T-cell (primary cell): Measurements from ENCODE around the gene KAT5. TPM values are rescaled to one million over a fixed set of nuclear protein-coding genes. Genes with fewer than 3 reads are reported as not detected.
"Not testable (repeated sequence)": the region's sequence is repeated elsewhere in the genome, so short reads cannot be mapped to it uniquely, and the experiment has no call there.

ENCODE experiments used
- ATAC-seq, 4 experiments: fragments of 200-7000 bp in 3 of 4; fragments of 150-1000 bp in 1 of 4; cut with Tn5 transposase; replicated peaks in 1 of 4; 1 replicate in 3 of 4; 2 replicates in 1 of 4; pipeline ENCODE4 v1.10.0; 2021; ENCODE audit warnings: moderate library complexity in 3 of 4, mild to moderate bottlenecking in 2 of 4, moderate number of reproducible peaks in 1 of 4
- CTCF ChIA-PET, 2 donors: fragments of 300-600 bp; sonication (Branson Sonifier 250); formaldehyde crosslinking; loops; one replicate each; lab custom pipeline; 2022; ENCODE audit warnings: antibody characterized with exemption in 2 of 2; lab: Charles Lee
- POLR2A ChIA-PET, 2 donors: fragments of 300-600 bp; sonication (Branson Sonifier 250); formaldehyde crosslinking; loops; one replicate each; lab custom pipeline; 2022; ENCODE audit warnings: antibody characterized with exemption in 2 of 2; lab: Charles Lee
- DNase-seq, 35 experiments: peaks; one replicate each; pipeline versions ENCODE4 v3.0.0 to v3.0.0-alpha.2; 2013 to 2023
- H3K27ac ChIP-seq: one replicate; pipeline ENCODE4 v1.5.1; 2013; ENCODE audit warnings: low read length
- H3K27me3 ChIP-seq, 2 experiments: replicated peaks in 1 of 2; 1 replicate in 1 of 2; 2 replicates in 1 of 2; pipeline versions ENCODE4 v1.6.1 to v1.7.0; 2013; ENCODE audit warnings: low read length in 1 of 2, mixed read lengths in 1 of 2; ENCODE audit not compliant: control insufficient read depth in 2 of 2, insufficient read depth in 2 of 2; ENCODE audit errors: extremely low read depth in 1 of 2
- H3K36me3 ChIP-seq, 2 donors: 1 replicate in 1 of 2; 2 replicates in 1 of 2; pipeline versions ENCODE4 v1.6.1 to v1.7.0; 2013; ENCODE audit warnings: low read length in 1 of 2; ENCODE audit not compliant: control insufficient read depth in 2 of 2, insufficient read depth in 1 of 2; ENCODE audit errors: extremely low read depth in 1 of 2
- H3K4me1 ChIP-seq, 2 experiments: 1 replicate in 1 of 2; 2 replicates in 1 of 2; pipeline versions ENCODE4 v1.6.1 to v1.7.0; 2013; ENCODE audit warnings: low read length in 2 of 2, mixed read lengths in 1 of 2; ENCODE audit not compliant: insufficient read depth in 2 of 2, control insufficient read depth in 1 of 2; ENCODE audit errors: extremely low read depth in 1 of 2
- H3K4me3 ChIP-seq, 2 donors: 1 replicate in 1 of 2; 2 replicates in 1 of 2; pipeline versions ENCODE4 v1.5.1 to v1.7.0; 2013; ENCODE audit warnings: mild to moderate bottlenecking in 2 of 2, low read length in 1 of 2, moderate library complexity in 1 of 2; ENCODE audit not compliant: control insufficient read depth in 1 of 2; ENCODE audit errors: extremely low read depth in 1 of 2
- H3K9me3 ChIP-seq: 2 replicates; pipeline ENCODE4 v1.7.0; 2013
- H3K27ac Mint-ChIP-seq, 2 donors: one replicate each; pipeline ENCODE4 v1.8.0; 2020 to 2021; ENCODE audit warnings: mild to moderate bottlenecking in 2 of 2, mixed read lengths in 2 of 2
- H3K27me3 Mint-ChIP-seq, 2 donors: one replicate each; pipeline ENCODE4 v1.8.0; 2021 to 2022; ENCODE audit warnings: mixed read lengths in 2 of 2
- H3K36me3 Mint-ChIP-seq: one replicate; pipeline ENCODE4 v1.8.0; 2021; ENCODE audit warnings: mixed read lengths
- H3K4me1 Mint-ChIP-seq, 3 donors: one replicate each; pipeline ENCODE4 v1.8.0; 2020 to 2022; ENCODE audit warnings: mixed read lengths in 3 of 3, mild to moderate bottlenecking in 1 of 3
- H3K4me3 Mint-ChIP-seq, 3 donors: one replicate each; pipeline ENCODE4 v1.8.0; 2020 to 2022; ENCODE audit warnings: mild to moderate bottlenecking in 3 of 3, mixed read lengths in 3 of 3, moderate library complexity in 3 of 3
- H3K9me3 Mint-ChIP-seq, 3 donors: one replicate each; pipeline ENCODE4 v1.8.0; 2020 to 2022; ENCODE audit warnings: mixed read lengths in 3 of 3
- WGBS: methylation state at CpG from one replicate; pipeline ENCODE4 v1.1.5; 2013; ENCODE audit warnings: missing lambda C conversion rate; ENCODE audit not compliant: insufficient coverage; 5-methylcytosine and 5-hydroxymethylcytosine counted together
- total RNA-seq, 35 experiments: library from RNA in 6 of 35; stranded (reverse) in 6 of 35; fragments of 120-200 nt in 1 of 35; gene quantifications; one replicate each; pipeline versions ENCODE4 v1.2.1 to v1.2.4 and lab custom pipeline; 2013 to 2026

Gene KAT5
- total RNA-seq, 5 donors from 2014 or later (not counting 1 experiment from before 2014, with no cell fraction given), result 99.9 to 111 (median 104) TPM

GRCh38 chr11:65706303-65706763 is 5.7 kb upstream of the KAT5 start:
- not testable (repeated sequence) for H3K4me1 ChIP-seq, H3K9me3 Mint-ChIP-seq, H3K36me3 ChIP-seq, H3K4me3 ChIP-seq, H3K36me3 Mint-ChIP-seq, H3K27me3 Mint-ChIP-seq, H3K27ac Mint-ChIP-seq, H3K27me3 ChIP-seq, H3K4me3 Mint-ChIP-seq, H3K27ac ChIP-seq, H3K9me3 ChIP-seq
- DNase-seq, result peak; percentile 52 to 77 (median 68)
- peak in 3 of 4 experiments; percentile 23 to 53 (median 27) for ATAC-seq
- peaks cover 2 to 15% (median 4%) of the 10 kb centered on the region in 3 donors for H3K4me1 Mint-ChIP-seq
- ChIA-PET CTCF (interaction anchor here in 1 of 2 donors (0.6 to 1.5 kb wide), 5 partner anchors 17 to 430 kb away, joined by 3 to 5 read pairs (median 4); no protein-coding TSS in a partner anchor), POLR2A (interaction anchor here in 1 of 2 donors (0.6 kb wide), 1 partner anchor 39 kb away, joined by 6 read pairs; no protein-coding TSS in a partner anchor)
- WGBS, result 47% methylated on average over 5 of the region's 14 CpGs

- H3K27ac ChIP-seq, POLR2A ChIA-PET, H3K9me3 ChIP-seq, H3K36me3 Mint-ChIP-seq, ATAC-seq, CTCF ChIA-PET, H3K27me3 Mint-ChIP-seq, DNase-seq, H3K4me3 Mint-ChIP-seq, H3K27me3 ChIP-seq, H3K4me3 ChIP-seq, H3K9me3 Mint-ChIP-seq, H3K36me3 ChIP-seq, H3K27ac Mint-ChIP-seq: not testable (repeated sequence)
- WGBS, result 94% methylated on average over 3 of the region's 12 CpGs
- peaks cover 6 to 15% (median 8%) of the 10 kb centered on the region in 3 donors for H3K4me1 Mint-ChIP-seq
- peaks cover 2 to 15% of the 10 kb centered on the region in 2 experiments for H3K4me1 ChIP-seq
Observed at GRCh38 chr11:65707002-65707401, 5.0 kb upstream of the KAT5 start.

- Mint-ChIP-seq H3K9me3 (no peaks in the 10 kb centered on the region), H3K27ac (no peak overlapping the region), H3K27me3 (peaks cover 0 to 4% of the 10 kb centered on the region in 2 donors), H3K4me1 (peaks cover 12 to 22% (median 18%) of the 10 kb centered on the region in 3 donors), H3K36me3 (peaks cover 6% of the 10 kb centered on the region), H3K4me3 (no peak overlapping the region)
- ChIA-PET POLR2A (no interaction called here), CTCF (interaction anchor here in 1 of 2 donors (0.7 kb wide), 1 partner anchor 13 kb away, joined by 3 read pairs; no protein-coding TSS in a partner anchor)
- no CpG with 5 or more reads among the region's 5 CpGs for WGBS
- Histone ChIP-seq H3K27ac (no peak overlapping the region), H3K4me1 (peaks cover 7 to 29% of the 10 kb centered on the region in 2 experiments), H3K4me3 (no peak overlapping the region), H3K27me3 (peaks cover 0 to 6% of the 10 kb centered on the region in 2 experiments), H3K9me3 (no peaks in the 10 kb centered on the region), H3K36me3 (peaks cover 0 to 8% of the 10 kb centered on the region in 2 donors)
- ATAC-seq, result no peak
- no peak for DNase-seq
Observed at GRCh38 chr11:65708451-65708850, 3.6 kb upstream of the KAT5 start.

- H3K4me1 ChIP-seq, result peaks cover 7 to 32% of the 10 kb centered on the region in 2 experiments
- WGBS, result 85% methylated on average over 7 of the region's 8 CpGs
- ATAC-seq (no peak), DNase-seq (no peak)
- Mint-ChIP-seq H3K27ac (no peak overlapping the region), H3K4me3 (no peak overlapping the region), H3K4me1 (peaks cover 20 to 26% (median 25%) of the 10 kb centered on the region in 3 donors), H3K9me3 (no peaks in the 10 kb centered on the region), H3K27me3 (no peaks in the 10 kb centered on the region), H3K36me3 (peaks cover 15% of the 10 kb centered on the region)
- CTCF ChIA-PET, result no interaction called here
- H3K36me3 ChIP-seq, result peaks cover 7 to 20% of the 10 kb centered on the region in 2 donors
- POLR2A ChIA-PET, result no interaction called here
- no peaks in the 10 kb centered on the region for H3K9me3 ChIP-seq
- no peak overlapping the region for H3K4me3 ChIP-seq
- peaks cover 0 to 6% of the 10 kb centered on the region in 2 experiments for H3K27me3 ChIP-seq
- H3K27ac ChIP-seq, result no peak overlapping the region
Observed at GRCh38 chr11:65709661-65710060, 2.4 kb upstream of the KAT5 start.

GRCh38 chr11:65710421-65710820 is 1.6 kb upstream of the KAT5 start:
- Histone ChIP-seq H3K4me1 (peaks cover 7 to 32% of the 10 kb centered on the region in 2 experiments), H3K27ac (no peak overlapping the region), H3K9me3 (no peaks in the 10 kb centered on the region), H3K36me3 (peaks cover 9 to 28% of the 10 kb centered on the region in 2 donors), H3K27me3 (peaks cover 0 to 6% of the 10 kb centered on the region in 2 experiments), H3K4me3 (no peak overlapping the region)
- DNase-seq, result no peak
- POLR2A ChIA-PET, result no interaction called here
- H3K27me3 Mint-ChIP-seq, result no peaks in the 10 kb centered on the region
- peaks cover 25 to 33% (median 29%) of the 10 kb centered on the region in 3 donors for H3K4me1 Mint-ChIP-seq
- no peak for ATAC-seq
- H3K4me3 Mint-ChIP-seq, result no peak overlapping the region
- 73% methylated on average over 2 of the region's 3 CpGs for WGBS
- peak overlapping the region in 1 of 2 donors; percentile 28 for H3K27ac Mint-ChIP-seq
- CTCF ChIA-PET, result no interaction called here
- no peaks in the 10 kb centered on the region for H3K9me3 Mint-ChIP-seq
- peaks cover 22% of the 10 kb centered on the region for H3K36me3 Mint-ChIP-seq

GRCh38 chr11:65712633-65713076 is 603 bp downstream of the KAT5 start:
- Histone ChIP-seq H3K9me3 (no peaks in the 10 kb centered on the region), H3K4me1 (peaks cover 7 to 27% of the 10 kb centered on the region in 2 experiments), H3K27me3 (peaks cover 0 to 6% of the 10 kb centered on the region in 2 experiments), H3K4me3 (peak overlapping the region; percentile 87), H3K36me3 (peaks cover 21 to 47% of the 10 kb centered on the region in 2 donors), H3K27ac (peak overlapping the region; percentile 97)
- no peaks in the 10 kb centered on the region for H3K27me3 Mint-ChIP-seq
- CTCF ChIA-PET, result interaction anchor here in 1 of 2 donors (1.5 to 2.3 kb wide), 5 partner anchors 58 to 178 kb away, joined by 5 to 20 read pairs (median 12); partner anchors contain the start of genes AP5B1 and CCDC85B
- H3K27ac Mint-ChIP-seq, result peak overlapping the region; percentile 98 to 99
- ATAC-seq (no peak), DNase-seq (no peak)
- peaks cover 33% of the 10 kb centered on the region for H3K36me3 Mint-ChIP-seq
- POLR2A ChIA-PET, result interaction anchor here in 1 of 2 donors (0.5 to 0.6 kb wide), 2 partner anchors 467 to 1630 kb away, joined by 3 read pairs; no protein-coding TSS in a partner anchor
- H3K4me3 Mint-ChIP-seq, result peak overlapping the region; percentile 88 to 92 (median 91)
- no peaks in the 10 kb centered on the region for H3K9me3 Mint-ChIP-seq
- 89% methylated on average over 3 of the region's 11 CpGs for WGBS
- H3K4me1 Mint-ChIP-seq, result peaks cover 28 to 32% (median 31%) of the 10 kb centered on the region in 3 donors
